Neural cell (in vitro differentiated cells): Measurements from ENCODE around the gene SETD2. TPM values are rescaled to one million over a fixed set of nuclear protein-coding genes. Genes with fewer than 3 reads are reported as not detected.
A peak's percentile ranks its signal among the peaks of the same experiment; 100 is the strongest.

Experiments used
- H2AFZ ChIP-seq: fragments of 200-600, 300-800 bp; sonication (generic), shearing (Covaris generic); 2 replicates; pipeline ENCODE4 v1.6.0; 2014; ENCODE audit warnings: low read depth, mild to moderate bottlenecking, antibody characterized with exemption, low read length, moderate library complexity
- H3F3A ChIP-seq: fragments of 200-600 bp; shearing (Covaris generic); 2 replicates; pipeline ENCODE4 v1.6.1; 2016; ENCODE audit warnings: mild to moderate bottlenecking, moderate library complexity, mixed read lengths, antibody characterized with exemption, low read length; ENCODE audit not compliant: insufficient read depth, poor library complexity, severe bottlenecking
- H3K27ac ChIP-seq: fragments of 200-600, 300-800 bp; sonication (generic), shearing (Covaris generic); 2 replicates; pipeline ENCODE4 v1.5.1; 2014; ENCODE audit warnings: mild to moderate bottlenecking, low read length, moderate library complexity
- H3K27me3 ChIP-seq: fragments of 300-800, 200-600 bp; sonication (generic), shearing (Covaris generic); 2 replicates; pipeline ENCODE4 v1.6.0; 2014; ENCODE audit warnings: mild to moderate bottlenecking, low read depth, low read length, moderate library complexity; ENCODE audit not compliant: insufficient read depth
- H3K36me3 ChIP-seq: fragments of 300-800, 200-600 bp; sonication (generic), shearing (Covaris generic); 2 replicates; pipeline ENCODE4 v1.5.1; 2014; ENCODE audit warnings: mild to moderate bottlenecking, antibody characterized with exemption, low read length, moderate library complexity; ENCODE audit not compliant: insufficient read depth
- H3K4me2 ChIP-seq: fragments of 300-800, 200-600 bp; sonication (generic), shearing (Covaris generic); 2 replicates; pipeline ENCODE4 v1.6.0; 2014; ENCODE audit warnings: mild to moderate bottlenecking, low read length
- H3K4me3 ChIP-seq: fragments of 300-800, 200-600 bp; sonication (generic), shearing (Covaris generic); 2 replicates; pipeline ENCODE4 v1.5.1; 2014; ENCODE audit warnings: mild to moderate bottlenecking, low read length, moderate library complexity
- H3K79me2 ChIP-seq: fragments of 200-600 bp; shearing (Covaris generic); replicated peaks from 2 replicates; pipeline ENCODE4 v1.6.0; 2014; ENCODE audit warnings: mild to moderate bottlenecking, low read length, moderate library complexity; ENCODE audit not compliant: insufficient read depth
- H3K9ac ChIP-seq: fragments of 300-800, 200-600 bp; sonication (generic), shearing (Covaris generic); 2 replicates; pipeline ENCODE4 v1.6.1; 2016; ENCODE audit warnings: mild to moderate bottlenecking, low read length, mixed read lengths
- H3K9me2 ChIP-seq: fragments of 200-600 bp; shearing (Covaris generic); 2 replicates; pipeline ENCODE4 v1.6.1; 2016; ENCODE audit warnings: mild to moderate bottlenecking, low read length, mixed read lengths; ENCODE audit not compliant: insufficient read depth
- H3K9me3 ChIP-seq: fragments of 200-600, 300-800 bp; sonication (generic), shearing (Covaris generic); 2 replicates; pipeline ENCODE4 v1.6.1; 2016; ENCODE audit warnings: mild to moderate bottlenecking, mixed run types, low read length, moderate library complexity, mixed read lengths
- H4K20me1 ChIP-seq: fragments of 200-600 bp; shearing (Covaris generic); 2 replicates; pipeline ENCODE4 v1.6.1; 2016; ENCODE audit warnings: mild to moderate bottlenecking, mixed run types; ENCODE audit not compliant: insufficient read depth
- EP300 ChIP-seq: fragments of 450-650 bp; conservative IDR thresholded peaks from 2 replicates; pipeline ENCODE4 v1.6.1; 2014; ENCODE audit warnings: antibody characterized with exemption, mild to moderate bottlenecking, moderate library complexity; ENCODE audit not compliant: poor library complexity, severe bottlenecking
- EZH2 ChIP-seq: fragments of 200-600, 300-800 bp; shearing (Covaris generic), sonication (generic); IDR thresholded peaks from 2 replicates; pipeline ENCODE4 v1.6.1; 2014; ENCODE audit warnings: antibody characterized with exemption, low read length, borderline replicate concordance, mild to moderate bottlenecking; ENCODE audit not compliant: insufficient read depth, poor library complexity, severe bottlenecking
- MXI1 ChIP-seq: fragments of 450-650 bp; conservative IDR thresholded peaks from 2 replicates; pipeline ENCODE4 v1.6.1; 2014; ENCODE audit warnings: antibody characterized with exemption, mild to moderate bottlenecking; ENCODE audit not compliant: poor library complexity, severe bottlenecking
- POLR2AphosphoS5 ChIP-seq: IDR thresholded peaks from 2 replicates; pipeline ENCODE4 v1.6.1; 2012
- RAD21 ChIP-seq: fragments of 450-650 bp; conservative IDR thresholded peaks from 2 replicates; pipeline ENCODE4 v1.6.1; 2014; ENCODE audit warnings: antibody characterized with exemption, mild to moderate bottlenecking, moderate library complexity
- SMC3 ChIP-seq: fragments of 450-650 bp; conservative IDR thresholded peaks from 2 replicates; pipeline ENCODE4 v1.6.1; 2014; ENCODE audit warnings: antibody characterized with exemption, mild to moderate bottlenecking, moderate library complexity; ENCODE audit not compliant: poor library complexity
- TAF1 ChIP-seq: IDR thresholded peaks from 2 replicates; pipeline ENCODE4 v1.6.1; 2012; ENCODE audit warnings: low read depth
- polyA plus RNA-seq: library from polyadenylated mRNA; depleted of rRNA; stranded (reverse); fragments of >200 nt; gene quantifications from 2 replicates; pipeline ENCODE4 v1.2.3, GENCODE V29; 2014
- TF ChIP-seq, protein P1 (sequence below): fragments of 450-650 bp; IDR thresholded peaks from 2 replicates; pipeline ENCODE4 v1.5.1; 2014; ENCODE audit warnings: antibody characterized with exemption, mild to moderate bottlenecking, moderate library complexity; ENCODE audit not compliant: poor library complexity, severe bottlenecking
- TF ChIP-seq, protein P2 (sequence below): IDR thresholded peaks from 2 replicates; pipeline ENCODE4 v1.6.1; 2012; ENCODE audit warnings: borderline replicate concordance

Gene SETD2
- polyA plus RNA-seq, 1 donor from 2014 or later, result 18.4 TPM

DNA sequence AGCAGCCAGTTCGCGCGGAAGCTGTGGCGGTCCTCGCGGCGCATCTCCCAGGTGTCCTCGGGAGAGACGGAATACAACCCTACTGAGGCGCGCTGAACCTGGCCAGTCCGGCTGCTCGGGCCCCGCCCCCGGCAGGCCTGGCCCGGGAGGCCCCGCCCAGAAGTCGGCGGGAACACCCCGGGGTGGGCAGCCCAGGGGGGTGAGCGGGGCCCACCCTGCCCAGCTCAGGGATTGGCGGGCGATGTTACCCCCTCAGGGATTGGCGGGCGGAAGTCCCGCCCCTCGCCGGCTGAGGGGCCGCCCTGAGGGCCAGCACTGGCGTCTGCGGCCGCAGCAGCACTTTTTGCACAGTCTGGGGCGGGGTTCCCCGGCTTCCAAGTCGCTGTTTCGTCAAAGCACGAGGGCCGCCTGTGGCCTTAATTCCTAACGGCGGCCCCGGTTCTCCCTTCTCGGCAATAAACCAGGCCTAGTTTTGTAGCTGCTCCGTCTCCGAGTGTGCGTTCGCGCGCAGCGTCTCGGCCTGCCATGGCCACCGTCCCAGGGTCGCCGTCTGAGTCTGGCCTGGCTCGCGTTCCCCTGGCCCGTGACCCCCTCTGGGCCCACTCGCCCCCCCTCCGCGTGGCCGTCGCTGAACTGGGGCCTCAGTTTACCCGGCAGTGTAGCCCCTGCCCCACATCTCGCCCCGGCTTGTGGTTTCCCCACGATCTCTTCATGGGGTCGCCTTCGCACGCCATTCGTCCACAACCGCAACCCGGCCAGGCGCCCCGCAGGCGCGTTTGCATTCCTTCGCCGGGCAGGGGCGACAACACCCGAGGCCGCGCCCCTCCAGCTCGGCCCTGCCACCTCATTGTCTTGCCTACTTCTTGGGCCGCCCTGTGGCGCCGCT is 154.4 kb downstream of the SETD2 start:
- TF ChIP-seq MXI1 (no peak), POLR2AphosphoS5 (no peak), EZH2 (no peak), EP300 (no peak)
- Histone ChIP-seq H3K4me2 (no peak overlapping the region), H3K27me3 (no peaks in the 10 kb centered on the region), H2AFZ (no peak overlapping the region), H3K36me3 (no peaks in the 10 kb centered on the region), H3K4me3 (peak overlapping the region; percentile 48), H3F3A (no peaks in the 10 kb centered on the region), H3K27ac (no peak overlapping the region), H3K9me2 (no peaks in the 10 kb centered on the region), H3K9ac (no peak overlapping the region), H3K9me3 (no peaks in the 10 kb centered on the region), H4K20me1 (no peaks in the 10 kb centered on the region), H3K79me2 (no peaks in the 10 kb centered on the region)

DNA sequence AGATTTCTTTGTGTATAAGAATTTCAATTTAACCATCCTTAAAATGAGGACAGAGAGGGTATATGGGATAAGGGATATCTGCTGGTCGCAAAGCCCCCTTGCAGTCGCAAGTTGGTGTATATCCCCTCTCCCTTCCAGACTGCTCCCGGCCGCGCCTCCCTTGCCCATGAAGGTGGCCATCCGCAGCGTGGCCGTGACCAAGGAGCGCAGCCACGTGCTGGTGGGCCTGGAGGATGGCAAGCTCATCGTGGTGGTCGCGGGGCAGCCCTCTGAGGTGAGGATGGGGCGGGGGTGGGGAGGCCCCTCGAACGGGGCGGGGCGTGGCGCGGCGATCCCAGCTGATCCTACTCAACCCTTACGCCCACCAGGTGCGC is 155.1 kb downstream of the SETD2 start:
- no peaks in the 10 kb centered on the region for H3K36me3 ChIP-seq
- no peaks in the 10 kb centered on the region for H3K79me2 ChIP-seq
- no peak overlapping the region for H3K9ac ChIP-seq
- H3K9me2 ChIP-seq, result no peaks in the 10 kb centered on the region
- H3K27ac ChIP-seq, result no peak overlapping the region
- H4K20me1 ChIP-seq, result no peaks in the 10 kb centered on the region
- H3K4me2 ChIP-seq, result no peak overlapping the region
- H3K9me3 ChIP-seq, result no peaks in the 10 kb centered on the region
- peak overlapping the region; percentile 48 for H3K4me3 ChIP-seq
- TF ChIP-seq, protein P1, sequence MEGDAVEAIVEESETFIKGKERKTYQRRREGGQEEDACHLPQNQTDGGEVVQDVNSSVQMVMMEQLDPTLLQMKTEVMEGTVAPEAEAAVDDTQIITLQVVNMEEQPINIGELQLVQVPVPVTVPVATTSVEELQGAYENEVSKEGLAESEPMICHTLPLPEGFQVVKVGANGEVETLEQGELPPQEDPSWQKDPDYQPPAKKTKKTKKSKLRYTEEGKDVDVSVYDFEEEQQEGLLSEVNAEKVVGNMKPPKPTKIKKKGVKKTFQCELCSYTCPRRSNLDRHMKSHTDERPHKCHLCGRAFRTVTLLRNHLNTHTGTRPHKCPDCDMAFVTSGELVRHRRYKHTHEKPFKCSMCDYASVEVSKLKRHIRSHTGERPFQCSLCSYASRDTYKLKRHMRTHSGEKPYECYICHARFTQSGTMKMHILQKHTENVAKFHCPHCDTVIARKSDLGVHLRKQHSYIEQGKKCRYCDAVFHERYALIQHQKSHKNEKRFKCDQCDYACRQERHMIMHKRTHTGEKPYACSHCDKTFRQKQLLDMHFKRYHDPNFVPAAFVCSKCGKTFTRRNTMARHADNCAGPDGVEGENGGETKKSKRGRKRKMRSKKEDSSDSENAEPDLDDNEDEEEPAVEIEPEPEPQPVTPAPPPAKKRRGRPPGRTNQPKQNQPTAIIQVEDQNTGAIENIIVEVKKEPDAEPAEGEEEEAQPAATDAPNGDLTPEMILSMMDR, result no peak
- TF ChIP-seq SMC3 (no peak), POLR2AphosphoS5 (no peak), MXI1 (no peak), EP300 (no peak), RAD21 (no peak), TAF1 (no peak), EZH2 (no peak)
- TF ChIP-seq, protein P2, sequence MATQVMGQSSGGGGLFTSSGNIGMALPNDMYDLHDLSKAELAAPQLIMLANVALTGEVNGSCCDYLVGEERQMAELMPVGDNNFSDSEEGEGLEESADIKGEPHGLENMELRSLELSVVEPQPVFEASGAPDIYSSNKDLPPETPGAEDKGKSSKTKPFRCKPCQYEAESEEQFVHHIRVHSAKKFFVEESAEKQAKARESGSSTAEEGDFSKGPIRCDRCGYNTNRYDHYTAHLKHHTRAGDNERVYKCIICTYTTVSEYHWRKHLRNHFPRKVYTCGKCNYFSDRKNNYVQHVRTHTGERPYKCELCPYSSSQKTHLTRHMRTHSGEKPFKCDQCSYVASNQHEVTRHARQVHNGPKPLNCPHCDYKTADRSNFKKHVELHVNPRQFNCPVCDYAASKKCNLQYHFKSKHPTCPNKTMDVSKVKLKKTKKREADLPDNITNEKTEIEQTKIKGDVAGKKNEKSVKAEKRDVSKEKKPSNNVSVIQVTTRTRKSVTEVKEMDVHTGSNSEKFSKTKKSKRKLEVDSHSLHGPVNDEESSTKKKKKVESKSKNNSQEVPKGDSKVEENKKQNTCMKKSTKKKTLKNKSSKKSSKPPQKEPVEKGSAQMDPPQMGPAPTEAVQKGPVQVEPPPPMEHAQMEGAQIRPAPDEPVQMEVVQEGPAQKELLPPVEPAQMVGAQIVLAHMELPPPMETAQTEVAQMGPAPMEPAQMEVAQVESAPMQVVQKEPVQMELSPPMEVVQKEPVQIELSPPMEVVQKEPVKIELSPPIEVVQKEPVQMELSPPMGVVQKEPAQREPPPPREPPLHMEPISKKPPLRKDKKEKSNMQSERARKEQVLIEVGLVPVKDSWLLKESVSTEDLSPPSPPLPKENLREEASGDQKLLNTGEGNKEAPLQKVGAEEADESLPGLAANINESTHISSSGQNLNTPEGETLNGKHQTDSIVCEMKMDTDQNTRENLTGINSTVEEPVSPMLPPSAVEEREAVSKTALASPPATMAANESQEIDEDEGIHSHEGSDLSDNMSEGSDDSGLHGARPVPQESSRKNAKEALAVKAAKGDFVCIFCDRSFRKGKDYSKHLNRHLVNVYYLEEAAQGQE, result no peak
- H3K27me3 ChIP-seq, result no peaks in the 10 kb centered on the region
- no peaks in the 10 kb centered on the region for H3F3A ChIP-seq
- H2AFZ ChIP-seq, result no peak overlapping the region
